Fibroblast of the aortic adventitia (primary cell): Measurements from ENCODE around the gene CCT8L2. TPM values are rescaled to one million over a fixed set of nuclear protein-coding genes. Genes with fewer than 3 reads are reported as not detected.
"Not testable (repeated sequence)": the region's sequence is repeated elsewhere in the genome, so short reads cannot be mapped to it uniquely, and the experiment has no call there.

Source experiments
- DNase-seq: peaks from one replicate; pipeline ENCODE4 v3.0.0-alpha.2; 2010; ENCODE audit warnings: low read depth
- H3K4me3 ChIP-seq: 2 replicates; pipeline ENCODE4 v1.5.1; 2011; ENCODE audit warnings: low read depth, mild to moderate bottlenecking, control low read depth, low read length, moderate library complexity
- CTCF ChIP-seq: IDR thresholded peaks from 2 replicates; pipeline ENCODE4 v1.5.1; 2011; ENCODE audit warnings: mild to moderate bottlenecking, low read length, control low read depth, inconsistent platforms; ENCODE audit not compliant: insufficient read depth
- total RNA-seq: library from RNA; depleted of rRNA; stranded (reverse); fragments of >200 nt; gene quantifications from 2 replicates; pipeline ENCODE4 v1.2.3, GENCODE V29; 2012; ENCODE audit warnings: low replicate concordance

CCT8L2 gene
- total RNA-seq, 1 donor = not detected

GRCh38 chr22:16563555-16564520, 28.8 kb downstream of the CCT8L2 start:
- no peak for DNase-seq
- TF ChIP-seq CTCF = no peak
- no peak overlapping the region for H3K4me3 ChIP-seq

GRCh38 chr22:16562711-16563554, 29.7 kb downstream of the CCT8L2 start:
- no peak for TF ChIP-seq CTCF
- no peak overlapping the region for H3K4me3 ChIP-seq
- DNase-seq = no peak

GRCh38 chr22:16561093-16561658, 31.4 kb downstream of the CCT8L2 start:
- H3K4me3 ChIP-seq, DNase-seq: not testable (repeated sequence)

GRCh38 chr22:16560651-16561050, 32.0 kb downstream of the CCT8L2 start:
- not testable (repeated sequence) for H3K4me3 ChIP-seq, DNase-seq

GRCh38 chr22:16559996-16560395, 32.6 kb downstream of the CCT8L2 start:
- DNase-seq, H3K4me3 ChIP-seq: not testable (repeated sequence)

GRCh38 chr22:16559056-16559955, 33.3 kb downstream of the CCT8L2 start:
- TF ChIP-seq CTCF = no peak
- H3K4me3 ChIP-seq = no peak overlapping the region
- no peak for DNase-seq

GRCh38 chr22:16558376-16558945, 34.1 kb downstream of the CCT8L2 start:
- not testable (repeated sequence) for DNase-seq, H3K4me3 ChIP-seq

- H3K4me3 ChIP-seq, DNase-seq: not testable (repeated sequence)
Measured at GRCh38 chr22:16557511-16557910, 35.1 kb downstream of the CCT8L2 start.

GRCh38 chr22:16555077-16555994, 37.3 kb downstream of the CCT8L2 start:
- not testable (repeated sequence) for H3K4me3 ChIP-seq, DNase-seq

- not testable (repeated sequence) for H3K4me3 ChIP-seq, DNase-seq
Measured at GRCh38 chr22:16543310-16543709, 49.3 kb downstream of the CCT8L2 start.
